Neural progenitor cell (in vitro differentiated cells): Measurements from ENCODE around the gene NCBP3.

Source experiments
- EZH2phosphoT487 ChIP-seq: fragments of 200-600 bp; sonication (generic); IDR thresholded peaks from 2 replicates; pipeline ENCODE4 v1.6.1; 2017; ENCODE audit warnings: antibody characterized with exemption
- TF ChIP-seq, protein P1 (sequence below): fragments of 200-600 bp; sonication (generic); IDR thresholded peaks from 2 replicates; pipeline ENCODE4 v1.5.1; 2017; ENCODE audit warnings: antibody characterized with exemption, mild to moderate bottlenecking

GRCh38 chr17:3818786-3819185, 27.3 kb downstream of the NCBP3 start:
- no peak for TF ChIP-seq EZH2phosphoT487
- TF ChIP-seq, protein P1, sequence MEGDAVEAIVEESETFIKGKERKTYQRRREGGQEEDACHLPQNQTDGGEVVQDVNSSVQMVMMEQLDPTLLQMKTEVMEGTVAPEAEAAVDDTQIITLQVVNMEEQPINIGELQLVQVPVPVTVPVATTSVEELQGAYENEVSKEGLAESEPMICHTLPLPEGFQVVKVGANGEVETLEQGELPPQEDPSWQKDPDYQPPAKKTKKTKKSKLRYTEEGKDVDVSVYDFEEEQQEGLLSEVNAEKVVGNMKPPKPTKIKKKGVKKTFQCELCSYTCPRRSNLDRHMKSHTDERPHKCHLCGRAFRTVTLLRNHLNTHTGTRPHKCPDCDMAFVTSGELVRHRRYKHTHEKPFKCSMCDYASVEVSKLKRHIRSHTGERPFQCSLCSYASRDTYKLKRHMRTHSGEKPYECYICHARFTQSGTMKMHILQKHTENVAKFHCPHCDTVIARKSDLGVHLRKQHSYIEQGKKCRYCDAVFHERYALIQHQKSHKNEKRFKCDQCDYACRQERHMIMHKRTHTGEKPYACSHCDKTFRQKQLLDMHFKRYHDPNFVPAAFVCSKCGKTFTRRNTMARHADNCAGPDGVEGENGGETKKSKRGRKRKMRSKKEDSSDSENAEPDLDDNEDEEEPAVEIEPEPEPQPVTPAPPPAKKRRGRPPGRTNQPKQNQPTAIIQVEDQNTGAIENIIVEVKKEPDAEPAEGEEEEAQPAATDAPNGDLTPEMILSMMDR, result no peak
